GM19372 (cell line): ENCODE results near the gene ARHGAP10.
A peak's percentile ranks its signal among the peaks of the same experiment; 100 is the strongest.

ENCODE experiments used
- ATAC-seq: cut with Tn5 transposase; IDR thresholded peaks from one replicate; pipeline ENCODE4 v1.9.1; 2021; ENCODE audit warnings: mild to moderate bottlenecking, low read depth, moderate library complexity; ENCODE audit not compliant: unreplicated experiment

Gene ARHGAP10

GRCh38 chr4:147731580-147732517, at the start of gene ARHGAP10:
Gene ARHGAP10 (plus strand): TSS chr4:147732088. CDS start chr4:147732302, 214 bp downstream.
- peak; percentile 58 for ATAC-seq

GRCh38 chr4:147682755-147683154, 49.1 kb upstream of the ARHGAP10 start:
- no peak for ATAC-seq

- ATAC-seq = no peak
These were observed 48.7 kb upstream of the ARHGAP10 start for GRCh38 chr4:147683188-147683591.

- ATAC-seq = peak; percentile 98
These were observed 47.9 kb upstream of the ARHGAP10 start, which contains the start of gene PRMT9 for GRCh38 chr4:147683717-147684700. Gene PRMT9 (minus strand): TSS chr4:147684163. CDS start chr4:147683987, 176 bp downstream.

- ATAC-seq = no peak
These were observed 42.8 kb upstream of the ARHGAP10 start for GRCh38 chr4:147689067-147689466.

GRCh38 chr4:147691820-147692219, 40.1 kb upstream of the ARHGAP10 start:
- ATAC-seq = no peak

- ATAC-seq = no peak
These were observed 38.7 kb upstream of the ARHGAP10 start for GRCh38 chr4:147693218-147693617.

GRCh38 chr4:147696866-147697265, 35.0 kb upstream of the ARHGAP10 start:
- no peak for ATAC-seq

- no peak for ATAC-seq
These were observed 27.0 kb upstream of the ARHGAP10 start for GRCh38 chr4:147704846-147705245.

GRCh38 chr4:147707892-147708672, 23.8 kb upstream of the ARHGAP10 start:
- peak; percentile 77 for ATAC-seq

- ATAC-seq = no peak
These were observed 21.9 kb upstream of the ARHGAP10 start for GRCh38 chr4:147709999-147710398.

- no peak for ATAC-seq
These were observed 17.1 kb upstream of the ARHGAP10 start for GRCh38 chr4:147714575-147715401.

- peak; percentile 94 for ATAC-seq
These were observed 14.0 kb upstream of the ARHGAP10 start for GRCh38 chr4:147717878-147718277.

GRCh38 chr4:147723326-147723725, 8.6 kb upstream of the ARHGAP10 start:
- ATAC-seq = no peak

- no peak for ATAC-seq
These were observed 7.3 kb upstream of the ARHGAP10 start for GRCh38 chr4:147724468-147725201.

GRCh38 chr4:147725673-147726072, 6.2 kb upstream of the ARHGAP10 start:
- no peak for ATAC-seq

GRCh38 chr4:147727476-147728028, 4.3 kb upstream of the ARHGAP10 start:
- ATAC-seq = no peak

- ATAC-seq = no peak
These were observed 1.6 kb upstream of the ARHGAP10 start for GRCh38 chr4:147730333-147730732.
